Measurements from ENCODE around the gene GPR17.

GPR17 gene

DNA sequence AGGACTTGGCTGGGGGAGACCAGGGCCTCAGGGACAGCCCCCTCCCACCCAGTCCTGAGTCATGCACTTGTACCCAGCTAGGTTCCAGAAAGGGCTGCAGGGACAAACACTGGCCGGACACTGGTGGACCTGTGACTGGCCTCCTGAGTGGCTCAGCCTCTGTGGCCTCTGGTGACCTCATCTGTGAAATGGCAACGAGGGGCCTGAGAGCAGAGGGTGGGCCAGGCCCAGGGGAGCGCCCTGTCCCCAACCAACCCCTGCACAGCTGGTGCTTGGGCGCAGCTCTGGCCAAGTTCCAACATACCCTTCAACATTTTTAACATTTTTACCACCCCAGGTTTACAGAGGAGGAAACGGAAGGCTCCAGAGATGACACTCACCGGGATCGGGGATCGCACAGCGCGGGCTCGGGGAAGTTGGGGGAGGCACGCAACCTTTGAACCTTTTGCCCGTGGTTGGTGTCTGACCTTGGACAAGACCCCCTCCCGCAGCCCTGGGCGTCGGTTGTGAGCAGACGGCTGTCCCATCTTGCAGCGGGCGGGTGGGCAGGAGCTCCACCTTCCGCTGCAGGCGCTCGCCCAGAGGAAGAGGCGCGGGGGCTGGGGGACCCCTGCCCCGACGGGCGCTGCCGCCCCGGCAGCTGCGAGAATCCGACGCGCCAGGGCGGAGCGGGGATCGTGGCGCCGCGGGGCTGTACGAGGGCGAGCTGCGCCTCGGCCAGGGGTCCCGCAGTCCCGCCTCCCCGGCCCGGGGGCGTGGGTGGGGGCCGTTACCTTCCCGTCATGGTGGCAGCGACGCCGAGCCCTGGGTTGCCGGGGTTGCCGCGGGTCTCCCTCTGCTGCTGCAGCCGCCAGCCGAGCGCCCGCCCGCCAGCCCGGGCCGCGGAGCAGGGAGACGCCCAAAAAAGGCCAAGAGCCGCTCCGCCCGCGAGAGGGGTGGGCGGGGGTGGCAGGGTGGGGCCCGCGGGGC, 28.6 kb downstream of the GPR17 start:
- no peak for DNase-seq

DNA sequence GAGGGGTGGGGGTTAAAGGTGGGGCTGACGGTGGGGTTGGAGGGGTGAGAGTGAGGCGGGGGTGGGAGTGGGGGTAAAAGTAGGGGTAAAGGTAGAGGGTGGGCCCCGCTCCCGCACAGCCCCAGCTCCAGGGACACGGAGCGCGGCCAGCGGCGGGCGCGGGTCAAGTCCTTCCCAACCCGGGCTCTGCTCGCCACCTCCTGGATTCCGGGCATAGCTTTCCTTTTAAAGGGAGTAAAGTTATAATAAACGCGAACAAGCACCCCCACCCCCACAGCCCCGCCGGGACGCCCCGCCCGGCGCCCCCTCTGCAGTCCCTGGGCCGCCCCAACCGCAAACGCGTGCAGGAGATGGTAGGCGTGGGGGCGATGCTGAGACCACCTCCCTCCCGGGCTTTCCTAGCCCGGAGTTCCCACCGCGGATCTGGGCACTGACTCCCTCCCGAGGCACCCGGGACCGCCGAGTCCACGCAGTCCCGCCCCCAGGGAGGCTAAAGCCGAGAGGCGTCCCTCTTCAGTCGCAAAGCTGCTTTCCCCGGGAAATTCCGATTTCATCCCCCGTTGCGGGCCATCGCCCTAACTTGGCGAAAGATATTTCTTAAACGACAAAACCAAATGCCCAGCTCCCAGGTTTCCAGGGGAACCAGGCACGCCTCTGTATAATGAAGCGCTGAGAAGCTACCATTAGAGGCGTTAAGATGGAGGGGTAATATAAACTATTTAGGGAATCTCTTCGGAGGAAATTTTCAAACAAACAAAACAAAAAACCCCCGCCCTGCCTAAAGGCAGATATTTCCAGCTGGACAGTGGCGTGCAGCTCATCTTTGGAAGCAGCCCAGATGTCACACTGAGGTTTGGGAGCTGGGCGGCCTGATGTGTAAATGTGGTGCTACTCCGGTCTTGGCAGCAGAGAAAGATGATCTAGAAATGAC, 29.6 kb downstream of the GPR17 start, which contains the start of gene LIMS2:
Gene LIMS2 (minus strand): TSS at position 200 of the 931 bp plus-strand sequence. CDS start 506 bp downstream, outside the sequence.
- DNase-seq = no peak

DNA sequence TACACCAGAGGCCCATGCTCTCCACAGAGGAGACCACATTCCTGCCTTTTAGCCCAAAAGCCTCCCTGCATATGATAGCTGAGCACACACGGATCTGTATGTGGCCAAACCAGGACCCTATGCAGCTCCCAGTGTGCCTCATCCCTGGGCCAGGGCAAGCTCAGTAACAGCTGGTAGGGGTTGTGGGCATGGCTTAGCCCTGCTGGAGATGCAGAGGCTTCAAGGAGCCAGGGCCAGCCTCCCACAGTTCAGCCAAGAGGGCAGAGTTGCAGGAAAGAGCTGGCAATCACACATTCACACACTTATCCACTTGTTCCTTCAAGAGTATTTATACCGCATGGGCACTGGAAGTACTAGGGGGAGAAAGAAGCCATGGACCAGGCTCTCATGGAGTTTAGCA, 31.0 kb downstream of the GPR17 start:
- no peak for DNase-seq

DNA sequence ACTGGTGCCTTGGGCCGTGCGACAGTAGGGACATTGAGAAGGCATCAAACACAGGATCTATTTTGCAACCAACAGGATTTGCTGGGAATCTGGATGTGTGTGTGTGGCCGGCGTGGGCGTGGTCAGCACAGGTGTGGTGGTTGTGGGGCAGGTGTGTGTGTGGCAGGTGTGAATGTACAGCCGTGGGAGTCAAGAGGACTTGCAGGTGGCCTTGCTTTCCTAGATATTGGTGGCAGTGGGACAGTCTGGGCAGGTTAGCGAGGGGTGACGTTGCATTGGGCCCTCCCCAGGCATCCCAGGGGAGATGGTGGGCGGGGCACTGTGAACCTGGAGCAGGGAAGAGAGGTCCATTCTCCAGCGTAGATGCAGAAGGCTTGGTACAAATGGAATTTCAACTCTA, 32.6 kb downstream of the GPR17 start:
- no peak for DNase-seq

DNA sequence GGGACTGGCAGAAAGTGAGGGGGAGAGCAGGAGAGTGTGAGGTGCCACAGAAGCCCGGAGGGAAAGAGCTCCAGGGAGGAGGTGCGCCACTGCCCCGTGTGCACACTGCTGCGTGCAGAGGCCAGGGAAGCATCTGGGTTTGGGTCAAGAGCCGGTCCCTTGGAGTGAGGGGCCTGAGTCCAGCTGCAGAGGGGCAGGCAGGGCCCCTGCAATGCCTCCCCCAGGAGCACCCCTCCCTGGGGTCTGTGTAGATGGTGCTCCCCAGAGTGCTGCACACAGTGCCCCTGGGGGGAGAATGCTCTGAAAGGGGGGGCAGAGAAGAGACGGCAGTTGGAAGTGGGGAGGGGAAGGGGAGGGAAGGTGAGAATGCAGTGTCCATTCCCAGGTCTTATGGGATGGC, 33.0 kb downstream of the GPR17 start:
- DNase-seq = no peak

DNA sequence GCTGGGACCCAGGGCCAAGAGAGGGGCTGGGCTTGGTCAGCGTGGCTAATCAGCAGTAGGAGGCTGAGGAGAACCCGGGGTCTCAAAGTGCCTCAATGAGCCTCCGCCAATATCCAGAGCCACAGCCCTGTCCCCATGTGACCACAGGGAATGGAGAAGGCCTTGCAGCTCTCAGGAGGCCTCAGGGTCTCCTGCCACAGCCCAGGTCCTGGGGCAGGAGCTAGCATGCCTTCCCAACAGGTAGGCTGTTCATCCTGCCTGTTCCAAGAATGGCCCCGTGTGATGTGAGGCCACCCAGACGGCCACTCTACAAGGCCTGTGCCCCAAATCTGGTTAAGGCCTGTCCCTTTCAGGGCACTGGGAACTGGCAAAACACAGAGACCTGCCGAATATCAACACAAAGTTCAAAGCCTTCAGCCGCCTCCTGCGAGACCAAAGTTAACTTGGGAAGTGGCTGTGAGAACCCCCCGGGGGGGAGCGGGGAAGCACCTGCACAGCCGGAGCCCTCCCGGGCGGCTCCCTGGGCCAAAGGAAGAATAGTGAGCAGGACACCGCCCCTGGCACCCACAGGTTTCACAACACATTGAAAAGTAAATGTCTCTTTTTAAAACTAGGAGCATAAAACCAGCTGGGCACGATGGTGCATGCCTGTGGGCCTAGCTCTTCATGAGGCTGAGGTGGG, 33.9 kb downstream of the GPR17 start:
- DNase-seq = no peak

DNA sequence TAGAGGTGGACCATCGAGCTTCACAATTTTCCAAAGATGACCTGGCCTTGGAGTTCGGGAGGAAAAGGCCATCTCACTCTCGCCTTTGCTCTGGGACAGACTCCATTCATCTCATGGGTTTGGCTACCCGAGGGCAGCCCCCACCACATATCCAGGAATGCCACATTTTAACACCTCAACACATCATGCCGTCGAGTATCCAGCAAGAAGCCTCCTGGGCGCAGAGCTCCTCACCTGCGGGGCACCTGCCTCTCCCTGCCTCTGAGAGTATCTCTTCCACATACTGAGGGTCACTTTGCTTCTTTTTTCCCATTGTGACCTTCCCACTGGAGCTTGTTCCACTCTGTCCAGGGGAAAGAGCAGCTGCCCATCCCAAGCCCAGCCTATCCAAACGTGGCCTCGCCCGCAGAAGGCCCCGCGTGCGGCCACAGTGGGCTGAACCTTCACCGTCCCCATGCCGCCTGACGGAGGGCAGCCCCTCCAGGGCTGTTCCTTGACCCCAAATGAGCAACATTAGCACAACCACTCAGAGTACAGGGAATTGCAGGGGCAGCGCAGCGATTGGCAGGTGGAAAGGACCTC, 34.8 kb downstream of the GPR17 start:
- no peak for DNase-seq

DNA sequence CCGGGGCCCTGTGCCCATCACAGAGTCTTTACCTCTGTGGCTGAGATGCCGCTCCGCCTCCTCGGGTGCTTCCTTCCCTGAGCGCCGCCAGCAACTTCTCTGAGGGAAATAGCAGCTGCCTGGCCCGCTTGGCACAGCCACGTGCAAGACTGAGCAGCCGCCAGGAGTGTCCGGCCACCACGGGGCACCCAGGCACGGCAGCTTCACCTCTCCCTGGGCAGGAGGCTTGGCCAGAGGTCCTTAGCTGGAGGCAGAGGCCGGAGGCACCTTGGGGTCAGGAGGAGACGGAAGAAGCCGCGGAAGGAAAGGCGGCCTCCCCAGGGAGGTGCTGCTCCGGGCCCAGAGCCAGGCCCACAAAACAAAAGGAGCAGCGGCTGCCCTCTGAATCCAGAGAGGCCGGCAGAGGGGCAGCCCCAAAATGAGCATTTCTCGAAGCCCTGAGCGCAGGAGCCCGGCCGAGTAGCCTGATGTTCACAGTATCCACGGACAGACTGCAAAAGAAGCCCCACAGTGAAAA, 35.4 kb downstream of the GPR17 start:
- no peak for DNase-seq

DNA sequence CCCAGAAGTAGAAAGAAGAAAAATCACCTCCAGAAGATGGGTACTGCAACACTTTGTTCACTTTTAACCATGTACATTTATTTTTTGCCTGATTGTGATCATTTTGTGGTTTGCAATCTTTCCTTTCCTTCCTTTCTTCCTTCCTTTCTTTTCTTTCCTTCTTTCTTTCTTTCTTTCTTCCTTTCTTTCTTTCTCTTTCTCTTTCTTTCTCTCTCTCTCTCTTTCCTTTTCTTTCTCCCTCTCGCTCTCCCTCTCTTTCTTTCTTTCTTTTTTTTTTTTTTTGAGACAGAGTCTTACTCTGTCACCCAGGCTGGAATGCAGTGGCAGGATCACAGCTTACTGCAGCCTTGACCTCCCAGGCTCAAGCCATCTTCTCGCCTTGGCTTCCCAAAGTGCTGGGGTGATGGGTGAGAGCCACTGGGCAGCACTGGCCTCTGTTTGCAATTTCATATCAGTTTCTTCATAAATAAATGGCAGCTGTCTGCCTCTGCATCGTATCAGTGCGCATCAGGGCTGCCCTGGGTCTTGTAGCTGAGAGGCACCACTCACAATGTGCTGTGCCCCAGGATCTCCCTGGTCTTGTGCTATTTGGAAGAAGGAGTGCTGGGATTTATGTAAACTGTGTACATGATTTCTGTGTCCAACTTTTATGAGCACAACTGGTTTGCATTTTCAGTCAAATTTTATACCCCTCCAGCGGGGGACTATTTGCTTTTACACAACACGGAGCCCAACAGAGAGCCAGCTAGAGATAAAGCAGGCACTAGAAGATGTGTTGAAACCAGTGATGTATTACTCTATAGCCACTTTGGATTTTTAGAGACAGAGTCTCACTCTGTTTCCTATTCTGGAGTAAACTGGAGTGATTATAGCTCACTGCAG, 36.3 kb downstream of the GPR17 start:
- no peak for DNase-seq

DNA sequence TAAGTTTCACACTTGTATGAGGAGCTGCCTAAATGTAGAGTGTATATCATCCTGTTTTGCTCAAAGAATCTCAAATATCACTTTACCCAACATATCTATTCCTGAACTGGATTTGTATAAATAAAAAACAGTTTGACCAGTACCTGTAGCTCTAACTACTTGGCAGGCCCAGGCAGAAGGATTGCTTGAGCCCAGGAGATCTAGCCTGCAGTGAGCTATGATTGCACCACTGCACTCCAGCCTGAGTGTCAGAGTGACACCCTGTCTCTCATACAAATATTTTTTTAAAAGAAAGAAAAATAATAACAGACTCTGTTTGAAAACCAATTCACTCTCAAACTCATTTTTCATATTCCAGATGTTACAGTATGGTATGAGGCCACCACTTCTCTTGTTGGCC, 37.1 kb downstream of the GPR17 start:
- no peak for DNase-seq

DNA sequence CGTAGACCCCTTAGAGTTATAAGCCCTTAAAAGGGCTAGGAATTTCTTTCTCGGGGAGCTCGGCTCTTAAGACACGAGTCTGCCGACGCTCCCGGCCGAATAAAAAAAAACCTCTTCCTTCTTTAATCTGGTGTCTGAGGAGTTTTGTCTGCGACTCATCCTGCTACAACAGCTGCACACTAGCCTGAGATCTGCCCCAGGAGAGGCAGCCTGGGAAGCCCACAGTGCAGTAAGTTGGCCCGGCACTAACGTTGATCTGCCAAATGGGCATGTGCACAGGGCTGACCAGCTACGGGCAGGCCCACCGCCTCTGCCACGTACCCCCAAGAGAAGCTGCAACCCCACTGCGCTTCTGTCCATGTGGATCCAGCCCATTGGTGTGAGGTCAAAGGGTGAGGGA, 37.8 kb downstream of the GPR17 start:
- no peak for DNase-seq

DNA sequence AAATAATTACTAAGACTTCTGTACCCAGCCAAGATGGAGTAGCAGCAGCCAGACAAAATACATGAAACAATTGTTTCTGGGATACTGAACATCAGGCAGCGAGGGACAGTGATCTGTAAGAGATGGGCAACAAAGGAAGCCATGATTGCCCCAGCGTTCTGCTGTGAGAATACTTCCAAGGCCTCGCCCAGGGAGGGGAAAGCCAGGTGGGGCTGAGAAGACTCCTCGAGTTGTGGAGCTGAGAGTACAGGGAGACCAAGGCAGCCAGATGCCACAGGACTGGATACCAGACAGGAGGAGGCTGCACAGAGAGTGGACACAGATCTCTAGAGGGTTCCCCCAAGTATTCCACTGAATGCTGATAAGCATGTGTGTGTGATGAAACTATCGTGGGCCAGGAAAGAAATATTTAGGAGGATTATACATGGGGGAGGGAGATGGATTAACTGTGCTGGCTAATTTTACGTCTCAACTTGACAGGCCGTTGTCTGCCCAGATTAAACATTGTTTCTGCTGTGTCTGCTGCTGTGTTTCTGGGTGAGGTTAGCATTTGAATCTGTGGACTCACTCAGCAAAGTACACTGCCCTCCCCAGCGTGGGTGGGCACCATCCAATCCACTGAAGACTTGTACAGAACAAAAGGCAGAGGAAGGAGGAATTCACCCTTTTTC, 39.6 kb downstream of the GPR17 start:
- DNase-seq = no peak

DNA sequence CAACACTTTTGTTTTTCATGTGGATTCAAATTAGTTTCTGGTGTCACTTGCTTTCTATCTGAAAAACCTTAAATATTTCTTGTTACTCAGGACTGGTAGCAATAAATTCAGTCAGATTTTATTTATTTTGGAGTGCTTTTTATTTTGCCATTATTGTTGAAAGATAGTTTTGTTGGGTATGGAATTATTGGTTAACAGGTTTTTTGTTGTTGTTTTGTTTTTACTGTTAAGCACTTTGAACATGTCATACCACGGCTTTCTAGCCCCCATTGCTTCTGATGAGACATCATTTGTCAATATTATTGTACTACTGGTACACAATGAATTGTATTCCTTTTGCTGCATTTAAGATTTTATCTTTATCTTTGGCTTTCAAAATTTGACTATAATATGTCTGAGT, 42.5 kb downstream of the GPR17 start:
- DNase-seq = no peak

DNA sequence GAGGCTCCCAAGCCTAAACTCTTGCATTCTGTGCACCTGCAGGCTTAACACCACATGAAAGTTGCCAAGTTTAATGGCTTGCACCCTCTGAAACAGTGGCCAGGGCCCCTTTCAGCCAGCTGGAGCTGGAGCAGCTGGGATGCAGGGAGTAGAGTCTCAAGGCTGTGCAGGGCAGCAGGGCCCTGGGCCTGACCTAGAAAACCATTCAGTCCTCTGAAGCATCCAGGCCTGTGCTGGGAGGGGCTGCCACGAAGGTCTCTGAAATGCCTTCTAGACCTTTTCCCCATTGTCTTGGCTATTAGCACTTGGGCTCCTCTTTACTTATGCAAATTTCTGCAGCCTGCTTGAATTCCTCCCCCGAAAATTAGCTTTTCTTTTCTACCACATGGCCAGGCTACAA, 44.7 kb downstream of the GPR17 start:
- DNase-seq = no peak

DNA sequence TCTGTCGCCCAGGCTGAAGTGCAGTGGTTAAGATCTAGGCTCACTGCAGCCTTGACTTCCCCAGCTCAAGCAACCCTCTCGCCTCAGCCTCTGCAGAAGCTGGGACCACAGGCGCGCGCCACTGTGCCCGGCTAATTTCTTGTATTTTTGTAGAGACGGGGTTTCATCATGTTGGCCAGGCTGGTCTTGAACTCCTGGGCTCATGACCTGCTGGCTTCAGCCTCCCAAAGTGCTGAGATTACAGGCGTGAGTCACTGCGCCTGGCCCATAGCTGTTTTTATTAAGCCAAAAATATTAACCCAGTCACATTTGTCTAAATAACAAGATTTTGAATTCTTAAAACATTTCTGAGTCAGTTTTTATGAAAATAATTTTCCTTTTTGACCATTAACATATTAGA, 49.0 kb downstream of the GPR17 start:
- DNase-seq = no peak

DNA sequence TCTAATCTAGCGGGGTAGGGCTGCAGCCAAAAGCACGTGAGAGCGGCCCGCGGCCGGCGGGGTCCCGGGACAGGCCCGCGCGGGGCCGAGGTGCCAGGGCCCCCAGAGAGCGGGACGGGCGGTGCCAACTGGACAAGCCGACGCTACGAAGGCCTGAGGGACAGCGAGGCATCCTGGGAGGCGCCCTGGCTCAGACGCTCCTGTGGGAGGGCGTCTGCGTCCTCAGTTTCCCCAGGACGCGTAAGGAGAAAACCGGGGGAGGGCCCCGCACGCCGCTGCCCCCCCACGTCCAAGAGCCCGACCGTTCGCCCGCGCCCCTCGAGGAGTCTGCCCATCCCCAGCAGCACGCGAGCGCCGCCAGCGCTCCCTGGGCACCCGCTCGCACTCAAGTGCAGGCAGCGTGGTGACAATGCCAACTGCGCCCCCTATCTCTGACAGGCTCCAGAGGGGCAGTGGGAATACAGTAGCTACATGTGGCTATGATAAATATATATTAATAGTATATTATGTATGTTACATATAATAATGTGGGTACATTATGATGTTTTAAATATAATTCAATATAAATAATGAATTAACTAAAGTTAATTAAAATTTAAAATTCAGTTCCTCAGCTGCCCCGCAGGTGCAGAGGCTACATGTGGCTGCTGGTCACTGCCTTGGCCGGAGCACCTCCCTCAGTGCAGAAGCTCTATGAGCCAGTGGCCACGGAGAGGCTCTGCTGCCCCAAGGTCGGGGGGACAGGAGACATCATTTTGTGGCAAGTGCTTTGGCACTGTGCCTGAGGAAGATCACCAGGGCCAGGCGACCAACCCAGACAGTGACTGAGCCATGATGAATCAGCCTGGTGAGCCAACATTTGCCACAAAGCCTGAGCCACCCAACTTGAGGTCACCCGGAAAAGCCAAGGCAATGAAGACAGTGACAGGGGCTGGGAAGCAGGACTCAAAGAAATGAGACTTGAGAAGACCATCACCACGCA, 49.8 kb downstream of the GPR17 start:
- no peak for DNase-seq

DNA sequence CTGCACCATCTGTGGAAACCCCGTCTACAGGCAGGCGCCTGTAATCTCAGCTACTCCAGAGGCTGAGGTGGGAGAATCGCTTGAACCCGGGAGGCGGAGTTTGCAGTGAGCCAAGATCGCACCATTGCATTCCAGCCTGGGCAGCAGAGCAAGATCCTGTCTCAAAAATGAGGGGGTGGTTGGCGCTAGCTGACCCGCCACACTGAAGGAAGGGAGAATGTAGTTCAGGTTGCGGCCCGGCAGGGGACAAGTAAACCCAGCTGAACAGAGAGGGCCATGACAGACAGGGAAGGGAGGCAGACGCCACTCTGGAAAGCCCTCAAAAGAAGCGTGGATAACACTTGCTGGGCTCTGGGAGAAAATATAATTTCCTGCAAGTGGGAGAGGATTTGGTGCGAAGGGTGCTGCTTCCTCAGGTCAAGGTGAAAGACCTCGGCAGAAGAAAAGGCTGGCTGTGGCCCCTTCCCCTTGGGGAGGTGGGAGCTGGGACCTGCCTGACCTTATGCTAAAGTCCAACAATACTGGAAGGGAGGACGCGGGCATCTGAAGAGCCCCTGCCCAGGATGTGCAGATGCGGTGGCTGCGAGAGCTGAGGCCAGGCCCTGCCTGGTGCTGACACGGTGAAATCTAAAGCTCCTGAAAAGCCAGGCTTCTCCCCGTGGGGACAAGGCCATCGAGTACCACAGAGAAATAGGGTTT, 51.7 kb downstream of the GPR17 start:
- no peak for DNase-seq

DNA sequence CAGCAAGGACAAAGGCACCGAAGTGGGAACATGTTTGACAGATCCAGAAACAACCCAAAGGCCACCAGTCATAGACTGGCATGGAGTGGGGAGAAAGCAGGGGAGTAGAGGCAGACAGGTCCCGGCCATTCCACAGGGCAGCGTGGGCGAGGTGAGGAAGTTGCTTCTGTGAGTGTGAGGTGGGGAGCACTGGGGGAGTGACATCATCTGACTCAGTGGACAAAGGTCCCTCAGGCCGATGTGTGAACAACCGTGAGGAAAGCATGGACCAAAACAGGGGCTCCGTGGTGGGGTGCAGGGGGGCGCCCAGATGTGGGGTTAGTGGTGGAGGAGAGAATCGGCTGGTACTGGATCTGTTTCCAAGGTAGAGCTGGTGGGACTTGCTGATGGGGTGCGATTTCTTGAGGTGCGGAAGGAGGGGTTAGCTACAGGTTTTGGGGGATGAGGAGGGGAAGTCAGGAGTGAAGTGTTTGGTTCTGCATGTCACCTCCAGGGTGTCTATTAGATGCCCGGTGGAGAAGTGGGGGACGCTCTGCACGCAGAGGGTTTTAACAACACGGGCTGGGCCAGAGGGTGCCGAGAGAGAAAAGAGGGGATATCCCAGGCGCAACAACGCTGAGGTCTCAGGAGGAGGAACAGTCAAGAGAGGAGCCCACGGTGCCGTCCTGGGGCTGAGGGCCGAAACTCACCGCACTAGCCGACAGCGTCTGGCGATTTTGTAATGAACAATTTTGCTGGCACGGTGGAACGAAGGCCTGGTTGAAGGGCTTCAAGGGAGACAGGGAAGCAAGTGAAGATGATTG, 52.8 kb downstream of the GPR17 start:
- DNase-seq = no peak

Data from NCI-H1105 (cell line).